GM18909 (cell line): ENCODE data around the gene SMIM35.

ENCODE experiments used
- ATAC-seq: cut with Tn5 transposase; IDR thresholded peaks from one replicate; pipeline ENCODE4 v1.9.1; 2021; ENCODE audit warnings: mild to moderate bottlenecking; ENCODE audit not compliant: unreplicated experiment, poor library complexity

SMIM35 gene

DNA sequence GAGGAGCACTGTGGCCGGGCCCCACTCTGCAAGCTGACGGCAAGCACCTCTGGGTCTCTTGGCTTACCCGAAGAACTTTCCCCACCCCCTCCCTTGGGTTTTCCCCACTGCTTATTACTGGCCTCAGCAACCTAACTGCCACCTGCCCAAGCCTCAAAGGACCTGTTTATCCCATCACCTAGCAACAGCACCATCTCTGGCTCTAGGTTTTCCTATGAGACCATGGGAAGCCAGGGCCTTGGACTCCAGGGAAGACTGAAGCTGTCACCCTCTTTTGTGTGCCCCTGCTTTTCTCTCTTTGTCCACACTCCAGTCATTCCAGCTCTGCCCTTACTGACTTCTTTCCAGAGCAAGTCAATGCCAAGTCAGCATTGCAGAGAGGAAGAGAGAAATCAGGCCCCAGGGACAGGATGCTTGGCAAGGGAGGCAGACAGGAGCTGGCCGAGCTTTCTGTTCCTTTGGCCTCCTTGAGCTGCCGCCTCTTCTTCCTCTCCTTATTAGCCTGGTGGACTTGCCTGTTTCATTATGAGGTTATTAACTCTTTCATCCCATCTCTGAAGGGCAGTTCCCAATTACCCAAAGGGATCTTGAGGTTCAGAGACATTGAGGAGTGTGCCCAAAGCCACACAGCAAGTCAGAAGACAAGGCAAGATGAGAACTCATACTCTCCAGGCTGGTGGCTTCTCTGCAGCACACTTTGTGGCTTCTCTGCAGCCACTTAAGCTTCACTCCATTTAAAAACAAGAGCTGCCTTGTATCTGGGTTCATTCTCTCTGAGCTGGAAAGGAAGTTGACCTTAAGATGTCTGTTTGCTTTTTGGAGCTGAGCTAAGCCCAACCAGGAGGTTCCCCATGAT is at the start of gene SMIM35:
Gene SMIM35 (minus strand): TSS at position 51 of the 856 bp plus-strand sequence. CDS start 206 bp downstream, outside the sequence.
- ATAC-seq = no peak

DNA sequence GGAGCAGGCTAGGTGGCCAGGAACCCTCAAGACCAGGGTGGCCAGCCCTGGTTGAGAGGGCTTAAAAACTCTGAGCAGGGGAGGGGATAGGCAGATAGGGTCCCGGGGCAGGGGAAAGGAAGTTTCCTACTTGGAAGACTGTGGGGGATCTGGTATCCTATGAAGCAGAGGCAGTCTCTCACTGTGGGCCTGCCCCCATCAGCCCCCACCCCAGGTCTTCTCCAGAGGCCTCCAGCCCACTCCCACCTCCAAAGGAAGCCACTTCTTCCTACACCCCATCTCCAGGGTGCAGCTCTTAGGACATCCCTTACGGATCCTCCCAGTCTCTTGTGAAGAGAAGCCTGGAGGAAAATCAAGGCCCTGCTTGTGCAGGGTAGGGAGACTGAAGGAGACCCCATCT is 49.6 kb upstream of the SMIM35 start:
- no peak for ATAC-seq

DNA sequence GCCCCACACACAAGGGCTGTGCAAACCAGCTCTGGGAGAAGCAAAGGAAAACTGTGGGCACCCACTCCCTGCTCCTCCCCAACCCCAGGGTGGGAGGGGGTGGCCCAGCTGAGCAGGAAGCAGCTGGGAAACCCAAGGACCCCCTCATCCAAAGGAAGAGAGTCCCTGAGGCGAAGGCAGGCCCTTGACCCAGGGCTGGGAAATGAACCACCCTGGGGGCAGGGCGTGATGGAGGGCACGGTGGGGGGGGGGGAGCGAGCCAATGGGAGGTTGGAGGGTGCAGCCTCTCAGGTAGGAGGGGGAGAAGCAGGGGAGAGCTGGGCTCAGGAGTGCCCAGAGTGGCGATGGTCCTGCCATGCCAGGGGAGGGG is 49.0 kb upstream of the SMIM35 start:
- ATAC-seq = no peak

DNA sequence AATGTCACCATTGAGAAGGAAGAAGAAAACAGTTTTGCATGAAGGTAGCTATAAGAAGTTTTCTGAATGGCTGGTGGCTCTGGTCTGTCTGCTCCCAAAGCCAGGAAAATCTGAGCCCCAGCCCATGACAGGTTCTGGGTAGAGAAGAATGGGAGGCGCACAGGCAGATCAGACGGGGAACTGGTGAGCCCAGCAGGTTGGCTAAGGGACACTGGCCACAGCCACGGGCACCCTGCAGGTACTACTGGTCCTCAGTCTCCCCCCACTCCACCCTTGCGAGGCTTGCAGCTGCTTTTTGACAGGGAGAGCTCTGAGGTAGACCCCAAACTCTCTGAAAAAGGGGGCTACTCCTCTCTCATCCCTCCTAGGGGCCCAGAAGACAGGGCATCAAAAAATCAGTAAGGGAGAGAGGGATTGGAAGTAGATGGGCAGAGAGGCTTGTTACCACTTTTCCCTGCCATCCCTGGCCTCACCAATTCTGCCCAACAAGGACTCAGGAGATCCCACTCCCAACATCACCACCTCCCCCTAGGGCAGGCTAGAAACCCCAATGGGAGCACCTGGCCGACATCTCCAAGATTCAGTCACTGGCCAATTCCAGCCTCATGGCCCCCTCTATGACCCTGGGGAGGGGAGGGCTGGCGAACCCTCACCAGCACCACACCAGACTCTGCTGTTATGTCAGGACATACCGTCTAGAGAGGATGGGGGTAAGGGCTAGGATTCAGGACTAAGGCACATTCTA is 48.5 kb upstream of the SMIM35 start:
- no peak for ATAC-seq

DNA sequence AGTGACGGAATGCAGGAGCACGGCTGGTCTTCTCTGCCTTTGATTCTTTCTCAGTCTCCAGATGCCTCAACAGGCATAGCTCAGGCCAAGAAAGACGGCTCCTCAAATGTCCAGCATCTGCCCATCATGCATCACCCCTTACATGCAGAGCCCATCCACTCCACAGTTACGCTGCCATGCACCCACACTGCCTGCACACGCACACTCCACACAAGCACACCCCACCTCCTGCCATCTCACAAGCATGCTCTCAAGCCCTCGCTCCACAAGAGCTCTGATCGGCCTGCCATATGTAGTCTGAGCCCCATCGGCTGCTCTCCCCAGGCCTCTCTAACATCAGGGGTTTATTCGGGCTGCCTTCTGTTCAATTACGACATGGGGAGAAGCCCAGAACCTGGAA is 47.1 kb upstream of the SMIM35 start:
- ATAC-seq = no peak

DNA sequence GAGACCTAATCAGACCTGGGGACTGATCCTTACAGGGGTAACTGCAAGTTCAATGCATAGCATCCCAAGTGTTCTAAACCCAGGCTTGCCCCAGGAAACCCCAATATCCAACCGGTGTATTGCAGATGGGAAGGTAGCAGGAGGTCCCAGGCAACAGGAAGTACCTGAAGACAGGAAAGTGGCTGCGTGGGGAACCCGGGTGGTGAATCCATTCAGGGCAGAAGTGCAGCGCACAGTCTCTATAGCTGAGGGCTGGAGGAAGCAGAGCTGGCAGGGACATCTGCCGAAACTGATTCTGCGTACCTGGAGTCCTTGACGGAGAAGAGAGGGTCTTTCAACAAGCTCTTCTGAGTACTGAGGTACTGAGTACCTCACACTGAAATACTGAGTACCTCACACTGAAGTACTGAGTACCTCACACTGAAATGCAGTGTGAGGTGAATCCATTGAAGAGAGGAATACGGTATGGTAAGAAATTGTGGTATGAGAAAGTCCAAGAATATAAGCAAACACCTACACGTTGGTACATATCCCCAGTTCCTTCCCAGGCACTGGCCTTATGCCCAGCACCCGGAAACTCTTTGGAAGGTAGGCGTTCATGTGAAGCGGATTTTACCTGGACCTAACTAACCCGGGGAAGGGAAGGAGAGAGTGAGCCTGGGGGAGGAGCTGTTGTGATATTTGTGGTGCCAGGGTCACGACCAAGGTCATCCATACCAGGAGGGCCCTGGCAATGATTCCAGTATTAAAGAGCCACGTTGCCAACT is 45.8 kb upstream of the SMIM35 start:
- no peak for ATAC-seq

DNA sequence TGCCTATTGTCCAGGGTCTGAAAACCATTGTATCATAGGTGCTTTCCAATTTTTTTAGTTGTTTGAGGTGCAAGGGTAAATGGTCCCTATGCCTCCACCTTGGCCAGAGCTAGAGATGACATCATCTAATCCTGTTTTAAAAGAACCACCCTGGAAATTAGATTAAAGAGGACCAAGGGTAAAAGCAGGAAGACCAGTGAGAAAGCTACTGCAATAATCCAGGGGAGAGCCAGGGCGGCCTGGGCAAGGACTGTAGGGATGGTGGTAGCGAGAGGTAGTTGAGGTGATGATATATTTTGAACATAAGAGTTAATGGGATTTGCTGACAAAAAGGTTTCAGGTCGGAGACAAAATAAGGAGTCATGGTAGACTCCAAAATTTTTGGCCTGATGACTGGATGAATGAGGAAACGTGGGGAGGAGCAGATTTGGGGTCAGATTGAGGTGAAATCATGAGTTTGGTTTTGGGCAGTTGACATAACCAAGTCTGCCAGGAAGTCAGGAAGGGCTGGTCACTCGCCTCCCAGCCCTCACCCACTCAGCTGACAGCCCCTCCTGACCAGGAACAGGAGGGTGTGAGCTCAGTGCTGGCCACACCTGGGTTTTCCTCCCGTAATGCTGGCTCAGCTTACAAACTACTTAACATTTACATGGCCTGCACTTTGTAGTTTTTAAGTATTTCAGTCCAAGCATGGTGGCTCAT is 42.9 kb upstream of the SMIM35 start:
- no peak for ATAC-seq

DNA sequence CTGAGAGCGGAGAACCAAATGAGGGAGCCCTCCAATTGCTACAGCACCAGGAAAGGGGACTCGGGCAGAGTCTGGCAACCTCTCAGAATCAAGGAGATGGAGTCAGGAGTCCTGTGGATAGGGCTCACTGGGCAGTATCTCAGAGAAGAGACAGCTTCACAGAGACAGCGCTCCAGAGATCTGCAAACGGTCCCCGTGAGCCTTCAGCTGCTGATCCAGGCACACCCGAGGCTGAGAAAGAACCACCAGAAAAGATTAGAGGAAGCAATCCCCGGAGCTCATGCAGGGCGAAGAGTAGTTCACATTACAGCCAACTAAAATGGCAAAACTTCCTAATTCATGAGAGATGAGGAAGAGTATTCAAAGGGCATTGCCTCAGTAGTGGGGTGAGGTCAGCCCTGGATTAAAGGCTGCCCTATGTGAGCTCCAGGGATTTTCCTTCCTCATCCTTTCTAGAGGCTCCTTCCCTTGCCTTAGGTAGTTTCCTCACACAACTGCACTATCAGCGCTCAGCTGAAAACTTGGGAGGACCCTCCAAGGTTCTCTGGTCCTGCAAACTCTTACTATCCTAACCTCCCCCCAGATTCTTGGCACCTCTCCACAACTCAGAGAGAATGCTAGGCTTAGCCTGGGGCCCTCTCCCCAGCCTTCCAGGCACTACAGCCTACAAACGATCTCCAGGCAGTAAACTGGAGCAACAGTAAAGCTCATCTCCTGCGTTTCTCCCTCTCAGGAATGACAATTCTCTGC is 42.1 kb upstream of the SMIM35 start:
- ATAC-seq = no peak

DNA sequence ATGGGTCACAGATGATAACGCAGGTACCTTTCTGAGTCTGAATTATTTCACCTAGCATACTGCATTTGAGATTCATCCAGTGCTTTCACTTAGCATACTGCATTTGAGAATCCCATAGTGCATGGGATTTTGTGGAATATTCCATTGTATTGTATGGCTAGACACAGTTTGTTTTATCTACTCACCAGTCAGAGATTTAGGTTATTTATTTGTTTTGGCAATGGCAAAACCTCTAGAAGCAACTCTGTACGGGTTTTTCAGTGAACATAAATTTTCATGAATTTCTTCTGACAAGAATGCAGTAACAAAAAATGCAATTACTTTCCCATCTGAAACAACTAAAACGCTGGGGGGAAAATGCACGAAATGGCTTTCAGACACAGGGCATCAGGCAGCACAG is 41.5 kb upstream of the SMIM35 start:
- no peak for ATAC-seq

DNA sequence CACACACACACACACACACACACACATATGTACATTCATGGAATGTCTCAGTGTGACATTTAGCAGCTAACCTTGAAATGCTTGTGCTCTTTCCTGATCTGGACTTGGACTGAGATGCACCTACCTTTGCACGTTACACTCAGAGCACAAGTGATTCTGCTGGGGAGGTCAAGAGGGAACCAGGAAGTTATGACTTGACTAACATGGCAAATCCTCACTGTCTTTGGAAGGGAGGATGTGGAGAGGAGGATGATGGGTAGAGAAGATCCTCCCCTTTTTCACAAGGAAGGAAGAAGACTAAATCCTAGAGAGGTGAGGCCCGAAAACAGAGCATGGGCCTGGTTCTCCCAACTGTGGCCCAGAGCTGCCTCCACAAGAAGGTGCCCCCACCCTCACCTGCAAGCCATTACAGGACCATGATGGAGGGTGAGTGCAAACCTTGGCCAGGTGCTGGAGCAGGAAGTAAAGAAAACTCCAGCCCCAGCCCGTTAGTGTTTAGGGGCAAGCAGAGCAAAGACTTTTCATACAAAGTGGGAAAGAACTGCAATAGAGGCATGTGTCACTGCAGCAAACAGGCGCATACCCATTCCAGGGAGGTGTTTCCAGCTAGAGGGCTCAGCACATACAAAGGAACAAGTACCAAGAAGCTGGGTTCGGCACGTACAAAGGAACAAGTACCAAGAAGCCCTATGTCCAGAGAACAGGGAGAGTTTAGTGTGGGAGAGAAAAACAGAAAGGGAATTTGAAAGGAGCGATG is 39.5 kb upstream of the SMIM35 start:
- ATAC-seq = no peak

DNA sequence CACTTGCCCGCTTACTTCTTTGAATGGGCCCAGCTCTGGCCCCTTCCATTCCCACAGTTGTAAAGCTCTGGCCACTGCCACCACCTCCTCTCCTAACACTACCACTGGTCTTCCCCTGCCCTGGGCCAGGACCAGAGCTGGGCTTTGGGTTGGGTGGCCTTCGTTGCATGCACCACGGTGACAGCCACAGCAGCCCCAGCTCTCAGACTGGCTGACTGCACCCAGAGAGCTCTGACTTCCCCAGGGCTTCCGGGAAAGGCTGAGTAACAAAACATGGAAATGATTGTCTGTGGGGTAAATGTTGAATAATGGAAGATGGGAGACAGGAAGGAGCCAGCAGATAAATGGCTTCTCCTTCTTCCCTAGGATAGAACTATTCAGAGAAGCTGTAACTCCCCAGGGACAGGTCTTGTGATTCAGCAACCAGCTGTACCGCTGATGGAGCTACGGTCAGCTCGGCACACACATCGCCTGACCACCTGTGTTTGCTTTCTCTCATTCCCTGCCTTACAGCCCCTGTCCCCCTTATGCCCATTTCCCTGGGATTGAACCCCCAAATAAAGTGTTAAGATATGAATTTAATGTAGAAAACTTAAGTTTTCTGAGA is 38.3 kb upstream of the SMIM35 start:
- ATAC-seq = no peak

DNA sequence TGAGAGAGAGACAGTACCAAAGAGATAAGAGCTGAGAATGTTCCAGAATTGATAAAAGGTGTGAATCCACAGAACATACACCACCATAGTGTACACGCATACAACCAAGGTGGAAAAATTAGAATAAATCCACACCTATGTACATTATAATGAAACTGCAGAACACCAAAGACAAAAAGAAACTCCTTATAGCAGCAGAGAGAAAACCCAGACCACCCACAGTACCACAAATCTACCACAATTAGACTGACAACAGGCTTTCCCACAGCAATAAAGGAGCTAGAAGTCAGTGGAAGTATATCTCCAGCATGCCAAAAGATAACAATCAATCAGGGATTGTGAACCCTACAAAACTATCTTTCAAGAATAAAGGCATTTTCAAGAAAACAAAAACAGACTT is 34.0 kb upstream of the SMIM35 start:
- ATAC-seq = no peak

DNA sequence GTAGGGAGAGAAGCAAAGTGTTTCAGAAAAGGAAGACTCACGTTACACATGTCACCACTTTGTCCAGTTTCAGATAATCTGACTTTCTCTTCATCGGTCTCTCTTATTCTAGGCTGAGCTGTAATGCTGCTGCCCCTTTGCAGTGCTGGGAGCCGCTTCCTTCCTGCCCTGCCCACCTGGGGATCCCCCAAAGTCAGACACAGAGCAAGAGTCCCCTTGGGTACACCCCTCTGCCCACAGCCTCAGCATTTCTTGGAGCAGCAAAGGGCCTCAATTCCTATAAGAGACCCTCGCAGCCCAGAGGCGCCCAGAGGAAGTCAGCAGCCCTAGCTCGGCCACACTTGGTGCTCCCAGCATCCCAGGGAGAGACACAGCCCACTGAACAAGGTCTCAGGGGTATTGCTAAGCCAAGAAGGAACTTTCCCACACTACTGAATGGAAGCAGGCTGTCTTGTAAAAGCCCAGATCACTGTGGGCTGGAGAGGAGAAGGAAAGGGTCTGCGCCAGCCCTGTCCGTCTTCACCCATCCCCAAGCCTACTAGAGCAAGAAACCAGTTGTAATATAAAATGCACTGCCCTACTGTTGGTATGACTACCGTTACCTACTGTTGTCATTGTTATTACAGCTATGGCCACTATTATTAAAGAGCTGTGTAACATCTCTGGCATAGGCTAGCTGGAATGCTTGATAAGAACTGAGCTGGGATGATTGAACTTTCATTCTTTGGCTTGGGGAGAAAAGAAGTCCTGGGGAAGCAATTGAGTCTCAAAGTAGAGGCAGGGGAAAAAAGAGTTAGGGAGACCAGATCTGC is 31.2 kb upstream of the SMIM35 start:
- ATAC-seq = no peak

DNA sequence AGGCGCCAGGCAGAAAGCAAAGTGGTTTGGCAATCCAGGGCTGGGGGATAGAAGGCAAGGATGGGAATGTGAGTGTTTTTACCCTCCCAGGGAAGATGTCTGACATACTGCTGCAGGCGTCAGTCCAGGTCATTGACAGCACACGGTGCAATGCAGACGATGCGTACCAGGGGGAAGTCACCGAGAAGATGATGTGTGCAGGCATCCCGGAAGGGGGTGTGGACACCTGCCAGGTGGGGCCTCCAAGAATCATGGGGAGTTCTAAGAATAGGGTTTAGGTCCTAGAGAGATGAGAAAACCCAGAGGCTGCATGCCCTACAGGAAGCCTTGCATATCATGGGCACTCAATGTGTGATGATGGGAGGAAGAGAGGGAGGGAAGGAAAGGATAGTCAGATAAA is 28.3 kb upstream of the SMIM35 start:
- no peak for ATAC-seq

DNA sequence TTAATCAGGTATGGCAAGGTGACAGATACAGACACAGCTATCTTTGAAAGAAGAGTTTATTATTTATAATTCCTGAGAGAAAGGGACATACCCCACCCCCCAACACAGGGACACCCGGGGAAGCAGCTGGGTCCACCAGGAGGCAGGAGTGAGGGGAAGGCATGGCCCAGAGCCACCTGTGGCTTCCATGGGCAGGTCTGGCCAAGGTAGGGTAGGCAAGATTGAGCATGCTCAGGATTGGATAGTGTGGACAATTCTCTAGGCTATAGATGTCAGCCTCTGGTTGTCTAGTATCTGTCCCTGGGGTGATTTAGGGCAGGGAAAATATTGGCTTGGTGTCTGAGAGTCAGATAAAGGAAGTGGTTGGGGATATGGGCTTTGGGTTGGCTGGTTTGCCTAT is 27.5 kb upstream of the SMIM35 start:
- no peak for ATAC-seq

DNA sequence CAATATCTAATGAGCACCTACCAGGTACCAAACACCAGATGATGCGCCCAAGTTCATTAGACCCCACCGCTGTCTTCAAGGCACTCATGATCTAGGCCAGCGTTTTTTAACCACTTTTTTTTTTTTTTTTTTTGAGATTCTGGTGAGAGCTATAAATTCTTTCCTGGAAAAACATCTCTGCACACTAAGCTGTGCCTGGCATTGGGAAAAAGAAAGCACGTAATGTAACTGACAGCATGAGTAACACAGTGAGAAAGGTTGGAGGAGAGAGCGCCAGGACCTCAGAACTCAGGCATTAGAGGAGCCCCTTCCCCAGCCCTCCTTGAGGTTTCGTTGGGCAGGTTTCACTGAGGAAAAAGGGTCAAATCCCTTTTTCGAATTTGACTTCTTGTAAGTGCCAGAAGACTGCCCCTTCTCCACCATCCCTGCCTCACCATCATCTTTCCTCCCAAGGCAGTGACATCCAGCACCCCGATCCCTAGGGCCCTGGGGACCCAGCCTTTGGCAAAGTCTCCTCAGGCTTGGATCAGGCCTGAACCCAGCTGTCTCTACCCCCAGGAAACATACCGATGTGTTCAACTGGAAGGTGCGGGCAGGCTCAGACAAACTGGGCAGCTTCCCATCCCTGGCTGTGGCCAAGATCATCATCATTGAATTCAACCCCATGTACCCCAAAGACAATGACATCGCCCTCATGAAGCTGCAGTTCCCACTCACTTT is 26.1 kb upstream of the SMIM35 start:
- ATAC-seq = no peak

DNA sequence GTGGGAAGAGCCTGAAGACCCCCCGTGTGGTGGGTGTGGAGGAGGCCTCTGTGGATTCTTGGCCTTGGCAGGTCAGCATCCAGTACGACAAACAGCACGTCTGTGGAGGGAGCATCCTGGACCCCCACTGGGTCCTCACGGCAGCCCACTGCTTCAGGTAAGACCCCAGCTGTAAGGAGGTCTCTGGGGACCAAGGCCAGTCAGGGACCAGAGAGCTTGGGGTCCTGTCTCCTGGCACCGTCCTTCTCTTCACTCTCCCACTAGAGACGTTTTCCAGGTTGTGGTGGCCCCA is 24.9 kb upstream of the SMIM35 start:
- no peak for ATAC-seq
